H1 (cell line): ENCODE measurements around the gene RPL22L1. TPM values are rescaled to one million over a fixed set of nuclear protein-coding genes. Genes with fewer than 3 reads are reported as not detected.

Experiments used
- CTCF ChIA-PET: fragments of 300-600 bp; sonication (Branson Sonifier 250); formaldehyde crosslinking; loops from one replicate; lab custom pipeline; 2021; ENCODE audit not compliant: partially characterized antibody; lab: Charles Lee
- POLR2A ChIA-PET: fragments of 300-600 bp; sonication (Branson Sonifier 250); formaldehyde crosslinking; loops from one replicate; lab custom pipeline; 2021; ENCODE audit warnings: inconsistent platforms; ENCODE audit not compliant: partially characterized antibody; lab: Charles Lee
- DNase-seq, 2 experiments: peaks; one replicate each; pipeline versions ENCODE4 v3.0.0 to v3.0.0-alpha.2; 2010 to 2022; ENCODE audit warnings: low spot score in 2 of 2, low read depth in 1 of 2, mixed read lengths in 1 of 2
- FAIRE-seq: peaks from 2 replicates; lab custom pipeline; 2011; peaks lifted over from hg19 to GRCh38; lab: Jason Lieb, UNC
- H2AFZ ChIP-seq: 2 replicates; pipeline ENCODE4 v1.8.1; 2012; ENCODE audit warnings: low read length, inconsistent platforms
- H2AK5ac ChIP-seq: 2 replicates; pipeline ENCODE4 v1.6.1; 2013; ENCODE audit warnings: low read depth, low read length
- H2BK120ac ChIP-seq: replicated peaks from 2 replicates; pipeline ENCODE3; 2013; ENCODE audit warnings: low read depth, low read length, inconsistent platforms
- H2BK12ac ChIP-seq: 2 replicates; pipeline ENCODE4 v1.6.1; 2013; ENCODE audit warnings: low read depth, low read length
- H2BK15ac ChIP-seq: 2 replicates; pipeline ENCODE4 v1.6.1; 2013; ENCODE audit warnings: low read length
- H2BK20ac ChIP-seq: 2 replicates; pipeline ENCODE4 v1.6.1; 2013; ENCODE audit warnings: low read length
- H2BK5ac ChIP-seq: 2 replicates; pipeline ENCODE4 v1.6.1; 2013; ENCODE audit warnings: low read depth, low read length
- H3K14ac ChIP-seq: 2 replicates; pipeline ENCODE4 v1.6.1; 2013; ENCODE audit warnings: inconsistent platforms; ENCODE audit not compliant: insufficient read length
- H3K18ac ChIP-seq: 2 replicates; pipeline ENCODE4 v1.6.1; 2013; ENCODE audit warnings: low read length; ENCODE audit errors: extremely low read depth
- H3K23ac ChIP-seq: 2 replicates; pipeline ENCODE4 v1.6.1; 2013; ENCODE audit warnings: inconsistent platforms; ENCODE audit not compliant: insufficient read length
- H3K23me2 ChIP-seq: 2 replicates; pipeline ENCODE4 v1.6.1; 2013; ENCODE audit warnings: low read depth, low read length
- H3K27ac ChIP-seq: 2 replicates; pipeline ENCODE4 v1.6.1; 2011; ENCODE audit warnings: low read depth, low read length, inconsistent platforms
- H3K27me3 ChIP-seq, 4 experiments: replicated peaks in 1 of 4; 1 replicate in 1 of 4; 2 replicates in 3 of 4; pipeline versions ENCODE4 v1.6.1 to v1.8.1; 2011 to 2013; ENCODE audit warnings: low read length in 3 of 4, mild to moderate bottlenecking in 3 of 4, inconsistent platforms in 2 of 4, mixed read lengths in 2 of 4, moderate library complexity in 1 of 4; ENCODE audit not compliant: control insufficient read depth in 3 of 4, insufficient read depth in 3 of 4; ENCODE audit errors: extremely low read depth in 1 of 4
- H3K36me3 ChIP-seq, 4 experiments: 2 replicates each; pipeline versions ENCODE4 v1.6.1 to v1.8.1; 2011 to 2013; ENCODE audit warnings: mild to moderate bottlenecking in 4 of 4, low read length in 3 of 4, moderate library complexity in 2 of 4, control low read depth in 1 of 4, inconsistent platforms in 1 of 4; ENCODE audit not compliant: insufficient read depth in 4 of 4, control insufficient read depth in 2 of 4
- H3K4ac ChIP-seq: replicated peaks from 2 replicates; pipeline ENCODE3; 2013; ENCODE audit warnings: low read length, low read depth, mixed read lengths, inconsistent platforms; ENCODE audit not compliant: insufficient read length
- H3K4me1 ChIP-seq, 4 experiments: replicated peaks in 1 of 4; 1 replicate in 1 of 4; 2 replicates in 3 of 4; pipeline versions ENCODE4 v1.6.1 to v1.8.1; 2011 to 2013; ENCODE audit warnings: low read length in 3 of 4, inconsistent platforms in 2 of 4, mixed read lengths in 1 of 4; ENCODE audit not compliant: insufficient read depth in 4 of 4, control insufficient read depth in 3 of 4
- H3K4me2 ChIP-seq, 2 experiments: 2 replicates each; pipeline versions ENCODE4 v1.6.1 to v1.8.1; 2011 to 2013; ENCODE audit warnings: low read depth in 2 of 2, low read length in 2 of 2, control low read depth in 1 of 2, inconsistent platforms in 1 of 2, mild to moderate bottlenecking in 1 of 2; ENCODE audit not compliant: insufficient read depth in 1 of 2
- H3K4me3 ChIP-seq, 4 experiments: fragments of 200-600, 300-600 bp in 1 of 4; sonication (generic), shearing (Covaris generic), sonication (Bioruptor Twin) in 1 of 4; 2 replicates each; pipeline versions ENCODE4 v1.5.1 to v1.8.1; 2011 to 2016; ENCODE audit warnings: low read length in 4 of 4, low read depth in 3 of 4, control low read depth in 2 of 4, inconsistent platforms in 2 of 4, mild to moderate bottlenecking in 2 of 4, mixed read lengths in 1 of 4, moderate library complexity in 1 of 4; ENCODE audit not compliant: insufficient read depth in 2 of 4; ENCODE audit errors: extremely low read depth in 1 of 4
- H3K56ac ChIP-seq: replicated peaks from 2 replicates; pipeline ENCODE3; 2013; ENCODE audit warnings: low read depth, mild to moderate bottlenecking, mixed read lengths, low read length, inconsistent platforms; ENCODE audit not compliant: insufficient read length
- H3K79me1 ChIP-seq: 2 replicates; pipeline ENCODE4 v1.6.1; 2013; ENCODE audit warnings: low read depth, low read length, control low read depth
- H3K79me2 ChIP-seq, 2 experiments: 2 replicates each; pipeline versions ENCODE4 v1.6.1 to v1.8.1; 2012 to 2013; ENCODE audit warnings: low read length in 2 of 2, mild to moderate bottlenecking in 2 of 2, inconsistent platforms in 1 of 2; ENCODE audit not compliant: insufficient read depth in 2 of 2, control insufficient read depth in 1 of 2
- H3K9ac ChIP-seq, 4 experiments: replicated peaks in 1 of 4; 1 replicate in 1 of 4; 2 replicates in 3 of 4; pipeline versions ENCODE4 v1.6.1 to v1.8.1; 2011 to 2013; ENCODE audit warnings: low read depth in 3 of 4, low read length in 3 of 4, control low read depth in 2 of 4, mild to moderate bottlenecking in 2 of 4, moderate library complexity in 2 of 4, inconsistent platforms in 1 of 4; ENCODE audit errors: extremely low read depth in 1 of 4
- H3K9me3 ChIP-seq, 2 experiments: 2 replicates each; pipeline versions ENCODE4 v1.6.1 to v1.8.1; 2012 to 2013; ENCODE audit warnings: mild to moderate bottlenecking in 2 of 2, moderate library complexity in 2 of 2, control low read depth in 1 of 2, inconsistent platforms in 1 of 2, low read depth in 1 of 2, low read length in 1 of 2, mixed read lengths in 1 of 2; ENCODE audit not compliant: insufficient read depth in 2 of 2
- H4K20me1 ChIP-seq, 2 experiments: replicated peaks in 1 of 2; 2 replicates each; pipeline versions ENCODE3 to v1.8.1; 2011 to 2013; ENCODE audit warnings: inconsistent platforms in 2 of 2, low read length in 2 of 2, mild to moderate bottlenecking in 1 of 2; ENCODE audit not compliant: insufficient read depth in 2 of 2, control insufficient read depth in 1 of 2
- H4K5ac ChIP-seq: 2 replicates; pipeline ENCODE4 v1.6.1; 2013; ENCODE audit warnings: low read length, low read depth, mixed read lengths, inconsistent platforms; ENCODE audit not compliant: insufficient read length
- H4K8ac ChIP-seq: 2 replicates; pipeline ENCODE4 v1.8.0; 2013; ENCODE audit warnings: mild to moderate bottlenecking, moderate library complexity, low read length, inconsistent platforms; ENCODE audit not compliant: insufficient read depth; ENCODE audit errors: extremely low read depth
- H4K91ac ChIP-seq: replicated peaks from 2 replicates; pipeline ENCODE3; 2013; ENCODE audit warnings: low read length, mixed read lengths, inconsistent platforms; ENCODE audit not compliant: insufficient read length
- CEBPB ChIP-seq: IDR thresholded peaks from 2 replicates; pipeline ENCODE4 v1.6.1; 2012; ENCODE audit warnings: low read depth, low read length
- WGBS, 2 experiments: shearing (Covaris generic) in 1 of 2; methylation state at CpG; one replicate each; pipeline versions ENCODE4 v1.1.6 to v1.1.7; 2013 to 2015; ENCODE audit warnings: low lambda C conversion rate in 2 of 2, mixed read lengths in 2 of 2, inconsistent platforms in 1 of 2, low coverage in 1 of 2, missing lambda C conversion rate in 1 of 2; ENCODE audit not compliant: insufficient replicate concordance in 2 of 2, insufficient coverage in 1 of 2, insufficient read length in 1 of 2; ENCODE audit errors: extremely low coverage in 1 of 2, missing lambda C conversion rate in 1 of 2; 5-methylcytosine and 5-hydroxymethylcytosine counted together
- polyA plus RNA-seq, 7 experiments: library from polyadenylated mRNA; depleted of rRNA in 3 of 7; stranded (reverse) in 5 of 7; unstranded in 2 of 7; fragments of >200 nt in 5 of 7; fragments of 200-250 nt in 2 of 7; gene quantifications; 1 replicate in 5 of 7; 2 replicates in 1 of 7; 4 replicates in 1 of 7; pipeline versions ENCODE4 v1.2.1 to v1.2.3, GENCODE V29; 2011 to 2013; ENCODE audit warnings: missing spikeins in 2 of 7, mixed read lengths in 2 of 7
- total RNA-seq: library from RNA; stranded (reverse); fragmentation: NEBNext Ultra II Directional; extraction: Animal tissue kit (Norgen Biotek cat#: 25700); gene quantifications from 2 replicates; pipeline ENCODE4 v1.2.1, GENCODE V29; 2021

RPL22L1 gene
- total and polyA plus RNA-seq, 2 of the 8 experiments (the other 6 are each of a cell fraction or from before 2014, with no cell fraction given): 99.9 to 280 TPM

- H4K5ac ChIP-seq: no peak overlapping the region
- ChIA-PET CTCF (interaction anchor here (1.3 kb wide), 1 partner anchor 500 kb away, joined by 3 read pairs; no protein-coding TSS in a partner anchor), POLR2A (no interaction called here)
- H3K14ac ChIP-seq: no peak overlapping the region
- H3K23me2 ChIP-seq: no peaks in the 10 kb centered on the region
- H3K23ac ChIP-seq: no peak overlapping the region
- no peak overlapping the region for H2BK20ac ChIP-seq
- no peaks in the 10 kb centered on the region for H4K20me1 ChIP-seq
- no peak overlapping the region for H2BK5ac ChIP-seq
- no peaks in the 10 kb centered on the region for H3K79me2 ChIP-seq
- H3K79me1 ChIP-seq: no peaks in the 10 kb centered on the region
- H2BK12ac ChIP-seq: no peak overlapping the region
- no peak overlapping the region for H3K9ac ChIP-seq
- H2BK120ac ChIP-seq: no peak overlapping the region
- H3K27me3 ChIP-seq: peaks cover 0 to 1% (median 0%) of the 10 kb centered on the region in 4 experiments; a peak in 2 of 7 replicates
- no peak overlapping the region for H2AFZ ChIP-seq
- DNase-seq: no peak
- no peak overlapping the region for H3K27ac ChIP-seq
- H4K8ac ChIP-seq: no peak overlapping the region
- no peak overlapping the region for H3K4me2 ChIP-seq
- H3K4me1 ChIP-seq: no peaks in the 10 kb centered on the region
- no peak overlapping the region for H3K18ac ChIP-seq
- no peak overlapping the region for H3K56ac ChIP-seq
- H3K4me3 ChIP-seq: no peak overlapping the region
- no peak for FAIRE-seq
- no peak overlapping the region for H4K91ac ChIP-seq
- no peak overlapping the region for H3K4ac ChIP-seq
- 79% methylated on average over 1 of the region's 1 CpG; no CpG with 5 or more reads in 1 of the 2 experiments for WGBS, 2 experiments
- peaks cover 19 to 23% of the 10 kb centered on the region in 2 experiments; a peak in 3 of 4 replicates for H3K9me3 ChIP-seq
- TF ChIP-seq CEBPB: no peak
- H3K36me3 ChIP-seq: peaks cover 0 to 4% (median 0%) of the 10 kb centered on the region in 4 experiments; a peak in 1 of 8 replicates
- H2AK5ac ChIP-seq: no peak overlapping the region
- H2BK15ac ChIP-seq: no peak overlapping the region
Measured at GRCh38 chr3:170914690-170915089, 44.7 kb upstream of the RPL22L1 start.
